Measurements from ENCODE around the gene SPATA13. TPM values are rescaled to one million over a fixed set of nuclear protein-coding genes. Genes with fewer than 3 reads are reported as not detected.

SPATA13 gene
- total RNA-seq, 1 experiment from 2014 or later = 43.0 TPM

- Histone ChIP-seq H3K36me3 (ENCODE audit: low read depth, low read length) (no peaks in the 10 kb centered on the region), H3K27ac (ENCODE audit: low read length) (no peak overlapping the region), H2AFZ (ENCODE audit: low read length) (no peak overlapping the region), H3K4me2 (ENCODE audit: low read length) (no peak overlapping the region), H3K4me3 (ENCODE audit: low read length) (no peak overlapping the region), H3K4me1 (ENCODE audit: insufficient read depth, low read length) (peaks cover 10% of the 10 kb centered on the region), H3K9me3 (ENCODE audit: low read length) (no peaks in the 10 kb centered on the region), H3K27me3 (ENCODE audit: low read length) (no peaks in the 10 kb centered on the region), H3K9ac (ENCODE audit: low read length) (no peak overlapping the region), H3F3A (ENCODE audit: low read length, unreplicated experiment) (no peaks in the 10 kb centered on the region), H3K9me2 (replicated peaks; ENCODE audit: low read length) (no peaks in the 10 kb centered on the region), H3K79me2 (ENCODE audit: low read length) (peaks cover 19% of the 10 kb centered on the region), H4K20me1 (ENCODE audit: low read length) (0 out of 2 replicates have a peak, but pooled peaks cover 3% of the 10 kb centered on the region)
- no TSS peak for BruUV-seq (replicated peaks)
- ChIA-PET CTCF (interaction anchor here (0.5 to 1.3 kb wide), 8 partner anchors 57 to 1339 kb away, joined by 3 to 7 read pairs (median 5); no protein-coding TSS in a partner anchor), POLR2A (ENCODE audit: unreplicated experiment) (interaction anchor here (0.5 kb wide), 1 partner anchor 19 kb away, joined by 6 read pairs; no protein-coding TSS in a partner anchor)
- intact Hi-C loops (cut with micrococcal nuclease) = loop anchor here (1.0 kb wide), 1 partner anchor 209 kb away; no protein-coding TSS in a partner anchor
- ATAC-seq (peak; percentile 53; the same call in 1 of the 2 replicates), DNase-seq (peak; percentile 74)
- TF ChIP-seq CTCF (conservative IDR thresholded peaks at IDR 0.05; ENCODE audit: low read depth, low read length) (peak; percentile 85), EZH2phosphoT487 (IDR thresholded peaks at IDR 0.05; ENCODE audit: borderline replicate concordance, low read length) (no peak)
Observed at GRCh38 chr13:24228852-24229458, 68.4 kb downstream of the SPATA13 start.

GRCh38 chr13:24230428-24231072, 70.0 kb downstream of the SPATA13 start:
- DNase-seq = no peak
- ATAC-seq = no peak
- intact Hi-C loops (cut with micrococcal nuclease) = no loop called here
- TF ChIP-seq CTCF (conservative IDR thresholded peaks at IDR 0.05; ENCODE audit: low read depth, low read length) (no peak), EZH2phosphoT487 (IDR thresholded peaks at IDR 0.05; ENCODE audit: borderline replicate concordance, low read length) (no peak), EZH2 (IDR thresholded peaks at IDR 0.05; ENCODE audit: low read length, unreplicated experiment) (no peak)
- ChIA-PET POLR2A (ENCODE audit: unreplicated experiment) (no interaction called here), CTCF (no interaction called here)
- Histone ChIP-seq H3K4me2 (ENCODE audit: low read length) (no peak overlapping the region), H2AFZ (ENCODE audit: low read length) (no peak overlapping the region), H3K9me3 (ENCODE audit: low read length) (no peaks in the 10 kb centered on the region), H3F3A (ENCODE audit: low read length, unreplicated experiment) (no peaks in the 10 kb centered on the region), H4K20me1 (ENCODE audit: low read length) (0 out of 2 replicates have a peak, but pooled peaks cover 3% of the 10 kb centered on the region), H3K36me3 (ENCODE audit: low read depth, low read length) (no peaks in the 10 kb centered on the region), H3K27ac (ENCODE audit: low read length) (no peak overlapping the region), H3K9ac (ENCODE audit: low read length) (no peak overlapping the region), H3K9me2 (replicated peaks; ENCODE audit: low read length) (no peaks in the 10 kb centered on the region), H3K4me3 (ENCODE audit: low read length) (no peak overlapping the region), H3K27me3 (ENCODE audit: low read length) (no peaks in the 10 kb centered on the region), H3K4me1 (ENCODE audit: insufficient read depth, low read length) (peaks cover 10% of the 10 kb centered on the region), H3K79me2 (ENCODE audit: low read length) (peaks cover 21% of the 10 kb centered on the region)
- BruUV-seq (replicated peaks) = no TSS peak

- Histone ChIP-seq H3K4me3 (ENCODE audit: low read length) (no peak overlapping the region), H3K4me1 (ENCODE audit: insufficient read depth, low read length) (peaks cover 10% of the 10 kb centered on the region), H3K79me2 (ENCODE audit: low read length) (peaks cover 21% of the 10 kb centered on the region), H3K27me3 (ENCODE audit: low read length) (no peaks in the 10 kb centered on the region), H3K9me2 (replicated peaks; ENCODE audit: low read length) (no peaks in the 10 kb centered on the region), H3K36me3 (ENCODE audit: low read depth, low read length) (no peaks in the 10 kb centered on the region), H3K4me2 (ENCODE audit: low read length) (no peak overlapping the region), H4K20me1 (ENCODE audit: low read length) (0 out of 2 replicates have a peak, but pooled peaks cover 3% of the 10 kb centered on the region), H2AFZ (ENCODE audit: low read length) (no peak overlapping the region), H3F3A (ENCODE audit: low read length, unreplicated experiment) (no peaks in the 10 kb centered on the region), H3K9ac (ENCODE audit: low read length) (no peak overlapping the region), H3K9me3 (ENCODE audit: low read length) (no peaks in the 10 kb centered on the region), H3K27ac (ENCODE audit: low read length) (no peak overlapping the region)
- ChIA-PET CTCF (no interaction called here), POLR2A (ENCODE audit: unreplicated experiment) (no interaction called here)
- no TSS peak for BruUV-seq (replicated peaks)
- ATAC-seq = peak; percentile 43; the same call in 1 of the 2 replicates
- TF ChIP-seq EZH2phosphoT487 (IDR thresholded peaks at IDR 0.05; ENCODE audit: borderline replicate concordance, low read length) = no peak
- no peak for TF ChIP-seq CTCF (conservative IDR thresholded peaks at IDR 0.05; ENCODE audit: low read depth, low read length)
- no peak for TF ChIP-seq EZH2 (IDR thresholded peaks at IDR 0.05; ENCODE audit: low read length, unreplicated experiment)
- DNase-seq = no peak
- intact Hi-C loops (cut with micrococcal nuclease) = no loop called here
Observed at GRCh38 chr13:24231377-24231776, 70.9 kb downstream of the SPATA13 start.

Data from PC-3 (cell line).